Suppressor macrophage (primary cell): ENCODE measurements around the gene CNOT6L.
"Not testable (repeated sequence)": the region's sequence is repeated elsewhere in the genome, so short reads cannot be mapped to it uniquely, and the experiment has no call there.

Source experiments
- DNase-seq, 4 experiments: peaks; one replicate each; pipeline ENCODE4 v3.0.0-alpha.2; 2020 to 2022
- total RNA-seq, 17 experiments: gene quantifications; one replicate each; lab custom pipeline; 2026; ENCODE audit warnings: mixed read lengths in 6 of 17, inconsistent platforms in 3 of 17; lab: John Stamatoyannopoulos, UW

Gene CNOT6L
- 13.2 to 87.1 (median 51.0) reads per million in 17 experiments for total RNA-seq

DNA sequence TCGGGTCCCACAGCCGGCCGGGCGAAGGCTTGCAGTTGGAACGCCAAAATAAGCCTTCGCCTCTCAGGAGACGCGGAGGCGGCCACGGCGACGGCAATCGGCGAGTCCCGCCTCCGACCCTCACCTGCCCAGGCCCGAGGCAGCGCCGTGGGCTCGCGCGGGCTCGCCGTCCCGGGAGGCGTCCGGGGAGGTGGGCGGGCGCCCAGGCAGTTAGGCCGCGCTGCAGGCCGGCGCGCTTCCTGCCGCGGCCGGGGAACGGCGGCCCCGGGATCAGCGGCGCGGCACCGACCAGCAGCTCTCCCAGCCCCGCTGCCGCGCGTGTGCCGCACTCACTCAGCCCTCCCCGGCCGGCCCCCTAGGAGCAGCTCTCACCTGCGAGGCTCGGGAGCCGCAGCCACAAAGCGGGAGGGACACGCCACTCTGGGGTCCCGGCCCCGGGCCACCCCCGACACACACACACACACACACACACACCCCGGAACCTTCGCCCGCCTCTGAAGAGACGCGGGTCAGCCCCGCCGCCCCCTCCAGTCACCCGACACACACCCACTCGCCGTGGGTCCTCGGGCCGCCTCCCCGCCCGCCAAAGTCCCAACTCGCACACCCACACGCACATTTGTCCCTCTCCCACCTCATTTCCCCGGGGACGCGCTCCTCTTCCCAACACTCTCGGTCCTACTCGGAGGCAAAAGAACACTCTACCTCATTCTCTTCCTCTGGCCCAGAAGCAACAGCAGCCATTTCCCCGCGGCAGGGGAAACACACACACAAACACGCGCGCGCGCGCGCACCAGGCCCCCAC is at the start of gene CNOT6L:
TSS of gene CNOT6L (minus strand) at position 767 of the 802 bp plus-strand sequence. CDS start at position 707, 60 bp downstream.
- peak; percentile 46 to 83 (median 66) for DNase-seq

DNA sequence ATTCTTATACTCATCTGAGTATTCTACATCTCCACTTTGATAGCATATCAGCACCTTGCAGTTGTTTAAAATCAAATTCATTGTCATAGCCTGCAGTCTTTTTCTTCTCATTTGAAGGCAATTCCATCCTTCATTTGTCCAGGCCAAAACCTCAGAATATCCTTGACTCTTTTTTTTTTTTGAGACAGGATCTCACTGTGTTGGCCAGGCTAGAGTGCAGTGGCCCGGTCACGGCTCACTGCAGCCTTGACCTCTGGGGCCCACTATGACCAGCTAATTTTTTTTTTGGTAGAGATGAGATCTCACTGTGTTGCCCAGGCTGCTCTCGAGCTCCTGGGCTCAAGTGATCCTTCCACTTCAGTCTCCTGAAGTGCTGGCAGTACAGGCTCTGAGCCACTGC is 46.1 kb upstream of the CNOT6L start:
- no peak for DNase-seq

DNA sequence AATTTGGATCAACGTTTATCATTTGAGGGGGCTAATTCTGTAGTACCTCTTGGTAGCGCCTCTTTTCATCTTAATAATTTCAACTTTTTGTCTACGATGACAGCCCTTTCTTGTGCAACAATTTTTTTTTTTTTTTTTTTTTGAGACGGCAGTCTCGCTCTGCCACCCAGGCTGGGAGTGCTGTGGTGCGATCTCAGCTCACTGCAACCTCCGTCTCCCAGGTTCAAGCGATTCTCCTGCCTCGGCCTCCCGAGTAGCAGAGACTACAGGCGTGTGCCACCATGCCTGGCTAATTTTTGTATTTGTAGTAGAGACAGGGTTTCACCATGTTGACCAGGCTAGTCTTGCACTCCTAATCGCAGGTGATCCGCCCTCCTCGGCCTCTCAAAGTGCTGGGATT is 44.2 kb upstream of the CNOT6L start:
- DNase-seq = not testable (repeated sequence)

DNA sequence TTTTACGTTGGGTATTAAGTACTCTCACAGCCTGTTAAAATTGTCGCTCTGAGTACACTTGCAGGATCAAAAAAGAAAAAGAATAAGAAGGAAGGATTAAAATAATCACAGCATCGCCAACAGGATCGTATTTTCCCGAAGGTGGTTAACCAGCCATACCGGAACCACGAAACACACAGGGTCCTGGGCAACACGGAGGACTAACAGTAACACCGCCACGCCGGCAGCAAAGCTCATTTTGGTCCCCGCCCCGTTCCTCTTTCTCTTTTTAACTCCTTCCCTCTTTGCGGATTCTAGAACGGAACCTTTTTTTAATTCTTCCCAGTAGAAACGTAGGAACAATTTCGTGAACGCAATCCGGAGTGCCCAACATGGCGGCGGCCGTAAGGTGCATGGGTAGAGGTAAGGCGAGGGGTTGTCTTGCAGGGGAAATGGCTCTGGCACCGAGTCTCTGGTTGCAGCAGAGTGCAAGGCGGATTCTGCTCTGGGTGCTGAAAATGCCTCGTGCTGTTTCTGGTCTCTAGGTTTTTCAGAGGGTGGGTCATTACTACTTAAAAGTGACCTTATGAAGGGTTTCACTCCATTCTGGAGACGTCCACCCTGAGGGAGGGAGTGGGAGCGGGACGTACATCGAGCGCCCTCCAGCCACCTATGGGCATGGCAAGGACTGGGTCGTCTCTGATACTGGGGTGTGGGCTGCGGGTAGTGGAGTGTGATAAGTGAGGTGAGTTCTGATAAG is 43.5 kb upstream of the CNOT6L start, which contains the start of gene MRPL1:
TSS of gene MRPL1 (plus strand) at position 353 of the 739 bp plus-strand sequence. CDS start at position 372, 19 bp downstream.
- DNase-seq = peak; percentile 94 to 98 (median 96)

DNA sequence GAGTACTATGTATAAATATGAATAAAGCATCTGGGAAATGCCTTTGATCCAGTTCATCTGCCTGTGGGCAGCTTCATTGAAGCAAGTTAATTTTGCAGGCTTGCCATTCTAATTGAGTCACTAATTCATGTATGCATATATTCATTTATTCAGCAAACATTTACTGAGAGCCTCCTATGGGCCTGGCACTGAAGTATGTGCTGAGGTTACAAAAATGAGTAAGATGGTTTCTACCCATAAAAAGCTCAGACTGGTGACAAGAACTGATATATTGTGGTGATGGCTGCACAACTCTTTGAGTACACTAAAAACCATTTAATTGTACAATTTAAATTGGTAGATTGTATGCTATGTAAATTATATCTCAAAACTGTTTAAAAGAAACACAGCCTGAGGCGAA is 42.3 kb upstream of the CNOT6L start:
- peak in 2 of 4 experiments; percentile 8 to 33 for DNase-seq

DNA sequence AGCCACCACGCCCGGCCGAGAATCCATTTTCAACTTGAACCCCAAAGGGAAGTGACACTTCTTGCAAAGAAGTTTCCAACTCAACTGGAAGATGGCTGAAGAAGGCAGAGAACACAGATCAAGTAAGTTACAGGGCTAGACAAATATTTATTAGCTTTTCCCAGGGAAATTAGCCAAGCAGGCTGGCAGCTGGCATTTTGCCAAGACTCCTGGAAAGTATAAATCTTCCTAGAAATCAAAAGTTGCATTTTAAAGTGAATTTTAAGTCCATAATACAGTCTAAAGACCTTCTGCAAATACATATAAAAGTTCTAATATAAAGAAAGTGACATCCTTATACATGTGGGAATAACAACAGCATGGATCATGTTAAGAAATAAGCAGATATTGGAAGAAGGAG is 40.1 kb upstream of the CNOT6L start:
- peak in 1 of 4 experiments; percentile 8 for DNase-seq

DNA sequence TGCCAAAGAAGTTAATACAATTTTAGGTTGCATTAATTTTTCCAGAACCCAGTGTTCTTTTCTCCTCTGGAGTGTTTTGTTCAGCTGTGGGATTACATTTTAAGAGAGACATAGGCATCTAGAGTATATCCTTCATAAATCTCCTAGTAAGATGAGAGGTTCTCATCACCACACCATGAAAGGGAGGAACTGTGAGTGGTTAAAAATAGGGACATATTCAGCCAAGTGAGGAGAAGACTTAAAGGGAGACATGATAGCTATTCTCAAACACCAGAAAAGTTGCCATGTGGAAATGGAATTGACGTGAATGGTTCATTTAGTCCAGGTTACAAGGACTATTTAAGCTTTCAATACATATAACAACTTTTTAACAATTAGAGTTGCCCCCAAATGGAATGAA is 37.0 kb upstream of the CNOT6L start:
- DNase-seq = no peak

DNA sequence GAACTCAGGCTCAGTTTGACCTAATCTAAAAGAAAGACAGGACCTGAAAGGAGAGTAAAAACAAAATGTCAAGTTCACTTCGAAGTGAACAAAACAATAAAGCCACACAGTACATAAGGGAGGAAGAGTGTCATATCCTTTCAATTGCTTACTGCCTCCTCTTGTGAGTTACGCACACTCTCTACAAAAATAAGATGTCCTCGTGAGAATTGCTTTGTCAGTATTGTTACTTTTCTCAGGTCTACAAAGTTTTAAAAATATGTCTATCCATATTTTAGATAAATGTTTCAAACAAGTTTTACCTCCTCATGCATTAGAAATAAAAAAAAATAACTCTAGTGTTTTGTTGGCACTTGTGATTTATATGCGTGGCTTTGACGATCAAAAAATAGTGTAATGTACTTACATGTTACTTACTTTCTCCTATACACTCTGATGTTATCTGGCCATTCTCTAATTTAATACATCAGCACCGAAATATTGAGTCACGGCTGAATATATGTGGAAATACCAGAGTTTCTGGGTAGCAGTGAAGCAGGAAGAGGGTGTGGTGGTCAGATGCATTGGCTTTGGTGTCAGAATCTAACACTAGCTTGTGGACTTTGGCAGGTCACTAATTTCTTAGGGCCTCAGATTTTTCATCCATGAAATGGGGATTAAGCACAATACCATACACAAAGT is 35.4 kb upstream of the CNOT6L start:
- peak in 3 of 4 experiments; percentile 18 to 38 (median 32) for DNase-seq

DNA sequence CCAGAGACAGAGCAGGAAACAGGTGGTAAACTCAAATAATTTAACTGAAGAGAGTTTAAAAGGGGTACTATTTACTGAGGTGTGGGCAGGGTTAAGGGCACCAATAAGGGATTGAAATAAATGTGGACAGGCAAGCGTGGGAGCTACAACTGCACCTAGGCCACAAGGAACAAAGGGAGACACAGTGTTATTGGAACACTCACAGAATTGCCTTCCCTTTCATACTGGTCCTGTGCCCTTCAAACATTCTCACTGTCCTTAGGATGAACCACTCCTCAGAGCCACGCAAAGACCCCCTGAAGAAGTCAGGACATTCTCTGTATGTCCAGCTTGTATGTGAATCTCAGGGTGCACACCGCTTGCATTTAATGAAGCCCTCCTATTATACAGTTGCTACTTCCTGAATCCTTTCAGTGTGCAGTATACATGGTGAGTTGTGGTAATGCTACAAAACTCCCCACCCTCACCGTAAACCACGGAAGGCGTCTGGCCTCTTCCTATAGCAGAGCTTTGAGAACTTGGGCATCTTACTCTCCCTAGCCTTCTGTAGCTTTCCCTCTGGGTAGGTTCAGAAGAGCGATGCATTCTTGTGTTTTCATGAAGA is 33.8 kb upstream of the CNOT6L start:
- peak; percentile 29 to 56 (median 51) for DNase-seq

DNA sequence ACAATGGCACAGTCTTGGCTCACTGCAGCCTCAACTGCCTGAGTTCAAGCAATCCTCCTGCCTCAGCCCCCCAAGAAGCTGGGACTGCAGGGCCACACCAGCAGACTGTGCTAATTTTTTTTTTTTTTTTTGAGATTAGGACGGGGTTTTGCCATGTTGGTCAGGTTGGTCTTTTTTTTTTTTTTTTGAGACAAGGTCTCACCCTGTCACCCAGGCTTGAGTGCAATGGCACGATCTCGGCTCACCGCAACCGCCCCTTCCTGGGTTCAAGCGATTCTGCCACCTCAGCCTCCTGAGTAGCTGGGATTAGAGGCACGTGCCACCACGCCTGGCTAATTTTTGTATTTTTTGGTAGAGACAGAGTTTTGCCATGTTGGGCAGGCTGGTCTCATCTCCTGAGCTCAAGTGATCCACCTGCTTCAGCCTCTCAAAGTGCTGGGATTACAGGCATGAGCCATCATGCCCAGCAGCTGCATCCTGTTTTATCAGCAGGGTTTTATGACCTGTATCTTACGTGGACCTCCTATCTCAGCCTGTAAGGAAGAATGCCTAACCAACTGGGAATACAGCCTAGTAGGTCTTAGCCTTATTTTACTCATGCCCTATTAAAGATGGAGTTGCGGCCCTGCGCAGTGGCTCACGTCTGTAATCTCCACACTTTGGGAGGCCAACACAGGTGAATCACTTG is 30.3 kb upstream of the CNOT6L start:
- no peak for DNase-seq

DNA sequence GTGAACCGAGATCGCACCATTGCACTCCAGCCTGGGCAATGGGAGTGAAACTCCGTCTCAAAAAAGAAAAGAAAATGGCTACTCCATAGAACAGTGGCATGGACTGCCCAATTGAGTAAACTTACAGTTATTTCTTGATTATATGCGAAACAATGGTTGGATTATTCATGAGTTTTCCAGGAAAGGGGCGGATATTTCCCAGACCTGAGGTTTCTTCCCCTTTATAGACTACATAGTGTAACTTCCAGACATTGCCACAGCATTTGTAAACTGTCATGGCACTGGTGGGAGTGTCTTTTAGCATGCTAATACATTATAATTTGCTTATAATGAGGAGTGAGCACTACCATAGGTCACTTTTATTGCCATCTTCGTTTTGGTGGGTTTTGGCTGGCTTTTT is 29.3 kb upstream of the CNOT6L start:
- no peak for DNase-seq

DNA sequence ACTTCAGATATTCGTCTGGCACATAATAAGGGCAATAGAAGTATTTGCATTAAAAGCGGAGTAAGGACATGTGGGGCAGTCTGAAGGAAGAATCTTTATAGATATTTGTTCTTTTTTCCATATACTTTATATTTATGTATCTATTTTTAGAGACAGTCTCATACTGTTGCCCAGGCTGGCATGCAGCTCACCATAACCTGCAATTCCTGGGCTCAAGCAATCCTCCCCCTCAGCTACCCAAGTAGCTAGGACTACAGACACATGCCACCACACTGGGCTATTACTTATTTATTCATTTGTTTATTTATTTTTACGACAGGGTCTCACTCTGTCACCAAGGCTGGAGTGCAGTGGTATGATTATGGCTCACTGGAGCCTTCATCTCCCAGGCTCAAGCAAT is 26.8 kb upstream of the CNOT6L start:
- no peak for DNase-seq

DNA sequence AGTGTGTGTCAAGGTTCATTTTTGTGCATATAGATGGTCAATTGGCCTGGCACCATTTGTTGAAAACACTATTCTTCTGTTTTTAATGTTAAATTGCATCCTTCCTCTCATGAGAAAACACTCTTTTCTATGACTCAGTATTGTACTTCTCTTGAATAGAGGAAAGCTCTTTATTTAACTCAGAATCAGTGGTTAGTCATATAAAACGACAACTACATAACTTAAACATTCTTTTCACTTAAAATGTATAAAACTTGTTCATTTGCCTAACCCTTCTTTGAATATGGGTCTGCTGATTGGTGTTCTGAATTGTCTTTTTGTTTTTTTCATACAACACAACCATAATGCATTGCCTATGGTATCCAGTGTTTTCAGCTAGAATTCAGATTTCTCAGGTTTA is 26.2 kb upstream of the CNOT6L start:
- no peak for DNase-seq

DNA sequence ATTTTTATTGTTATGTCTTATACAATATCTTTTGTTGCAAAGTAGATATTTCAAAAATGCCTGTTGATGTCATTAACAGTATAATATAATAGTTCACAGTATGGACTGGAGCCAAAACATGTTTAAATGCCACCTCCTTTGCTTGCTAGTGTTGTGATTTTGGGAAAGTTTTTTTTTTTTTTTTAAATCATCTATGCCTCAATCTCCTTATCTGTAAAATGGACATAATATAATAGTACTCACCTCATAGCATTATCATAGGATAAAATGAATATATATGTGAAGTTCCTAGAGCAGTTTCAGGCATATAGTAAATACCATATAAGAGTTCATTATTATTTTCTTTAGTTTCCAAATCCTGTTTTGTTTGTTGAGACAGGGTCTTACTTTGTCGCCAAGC is 25.2 kb upstream of the CNOT6L start:
- DNase-seq = no peak

DNA sequence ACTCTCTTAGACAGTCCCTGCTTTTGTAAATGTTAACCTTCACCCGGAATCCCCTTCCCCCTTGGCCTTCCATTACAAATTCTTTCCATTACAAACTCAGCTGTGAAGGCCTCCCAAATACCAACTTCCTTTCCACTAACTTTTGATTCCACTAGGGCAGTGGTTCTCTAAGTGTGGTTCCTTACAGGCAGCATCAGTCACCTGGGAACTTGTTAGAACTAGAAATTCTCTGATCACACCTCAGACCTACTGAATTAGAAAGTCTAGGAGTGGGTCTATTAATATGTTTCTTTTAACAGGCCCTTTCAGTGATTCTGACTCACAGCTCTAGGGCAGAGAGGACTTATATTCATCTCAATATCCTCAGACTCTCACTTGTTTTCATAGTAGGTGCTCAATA is 24.5 kb upstream of the CNOT6L start:
- no peak for DNase-seq

DNA sequence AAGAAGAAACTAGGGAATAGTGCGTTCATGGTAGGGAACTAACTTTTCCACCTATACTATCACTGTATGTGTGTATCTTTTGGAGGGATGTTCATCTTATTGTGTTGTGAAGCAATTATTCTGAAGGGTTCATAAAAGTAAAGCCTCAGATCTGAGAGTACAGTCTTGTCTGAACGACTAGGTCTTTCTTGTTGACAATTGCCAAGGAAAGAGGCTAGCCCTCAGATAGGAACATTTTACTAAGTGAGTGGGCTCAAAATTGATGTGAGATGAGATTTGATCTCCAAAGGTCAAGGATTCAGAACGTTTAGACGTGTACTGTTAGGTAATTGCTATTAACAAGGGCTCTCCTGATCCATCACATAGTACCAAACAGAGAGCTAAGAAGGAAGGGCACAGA is 15.2 kb upstream of the CNOT6L start:
- no peak for DNase-seq

DNA sequence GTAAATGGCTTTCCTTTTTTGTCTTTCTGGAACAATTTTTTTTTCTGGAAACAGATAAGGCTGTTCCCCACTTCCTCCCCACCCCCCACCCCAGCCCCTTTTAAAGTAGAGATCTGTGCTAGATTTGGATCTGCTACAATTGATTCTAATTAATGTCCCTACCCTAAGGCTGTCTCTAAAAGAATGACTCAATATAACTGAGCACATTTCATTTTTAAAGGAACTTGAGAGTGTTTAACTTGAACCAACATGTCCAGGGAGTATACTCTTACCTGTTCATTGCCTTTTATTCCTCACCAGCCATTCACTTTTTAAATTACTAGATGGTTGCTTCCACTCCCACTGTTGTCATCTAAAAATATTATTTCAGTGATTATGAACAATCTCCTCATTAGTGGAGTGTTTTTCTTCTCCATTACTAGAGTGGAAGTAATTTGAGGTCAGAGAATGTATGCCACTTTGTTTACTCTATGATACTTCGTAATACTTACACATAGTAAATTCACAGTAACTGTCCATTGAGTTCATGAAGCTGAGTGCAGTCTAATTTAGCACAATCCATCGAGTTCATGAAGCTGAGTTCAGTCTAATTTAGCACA is 14.1 kb upstream of the CNOT6L start:
- no peak for DNase-seq

DNA sequence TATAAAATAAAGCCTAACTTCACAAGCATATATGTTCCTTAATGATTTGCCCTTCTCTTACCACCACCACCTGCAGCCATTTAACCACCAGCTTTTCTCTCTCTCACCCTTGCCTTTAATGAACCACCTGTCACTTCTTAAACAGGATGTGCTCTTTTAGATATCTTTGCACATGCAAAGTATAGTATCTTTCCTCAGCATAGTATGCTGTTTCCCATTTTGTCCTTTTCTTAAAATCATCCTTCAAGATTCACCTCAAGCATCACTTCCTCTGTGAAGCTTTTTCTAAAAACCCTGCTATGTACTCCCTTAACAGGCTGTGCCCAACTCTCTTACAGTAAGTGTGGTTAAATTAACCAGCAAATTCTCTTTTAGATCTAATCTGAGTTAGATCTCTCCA is 8.2 kb upstream of the CNOT6L start:
- DNase-seq = no peak

DNA sequence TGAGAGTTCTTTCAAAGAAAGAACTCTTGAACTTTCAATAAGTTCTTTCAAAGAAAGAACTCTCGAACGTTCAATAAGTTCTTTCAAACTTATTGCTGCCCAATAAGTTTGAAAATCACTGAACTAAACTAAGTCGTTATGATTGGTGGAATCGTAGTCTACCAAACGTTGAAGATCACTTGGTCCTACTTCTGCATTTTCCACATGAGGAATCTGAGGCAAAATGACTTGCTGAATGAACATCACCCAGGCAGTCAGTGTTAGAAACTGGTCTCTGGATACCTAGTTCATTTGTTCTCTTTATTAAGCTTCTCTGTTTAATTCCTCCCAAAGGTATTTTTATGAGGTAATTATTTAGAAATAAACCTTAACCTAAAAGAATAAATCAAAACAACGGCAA is 7.1 kb upstream of the CNOT6L start:
- no peak for DNase-seq

DNA sequence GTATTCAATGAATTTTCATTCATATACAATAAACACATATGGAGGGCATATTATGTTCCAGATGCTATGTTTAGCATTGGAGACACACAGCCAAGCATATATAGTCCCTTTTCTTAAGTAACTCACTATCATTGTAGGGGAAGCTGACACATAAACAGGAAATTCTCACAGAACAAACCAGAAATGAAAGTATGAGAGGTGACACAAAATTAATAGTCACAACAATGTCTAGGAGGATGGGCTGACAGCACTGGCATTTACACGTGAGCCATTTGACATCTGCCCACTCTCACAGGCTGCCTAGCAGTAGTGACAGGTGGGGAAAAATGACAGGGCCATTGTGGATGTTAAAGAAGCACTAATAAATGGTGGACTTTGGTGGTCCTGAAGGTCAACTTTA is 2.6 kb upstream of the CNOT6L start:
- DNase-seq = peak; percentile 17 to 67 (median 48)
